GM18511 (cell line): Measurements from ENCODE around the gene PARVG.

Source experiments
- ATAC-seq: cut with Tn5 transposase; IDR thresholded peaks from one replicate; pipeline ENCODE4 v1.9.1; 2021; ENCODE audit warnings: mild to moderate bottlenecking, moderate library complexity; ENCODE audit not compliant: unreplicated experiment

Gene PARVG

DNA sequence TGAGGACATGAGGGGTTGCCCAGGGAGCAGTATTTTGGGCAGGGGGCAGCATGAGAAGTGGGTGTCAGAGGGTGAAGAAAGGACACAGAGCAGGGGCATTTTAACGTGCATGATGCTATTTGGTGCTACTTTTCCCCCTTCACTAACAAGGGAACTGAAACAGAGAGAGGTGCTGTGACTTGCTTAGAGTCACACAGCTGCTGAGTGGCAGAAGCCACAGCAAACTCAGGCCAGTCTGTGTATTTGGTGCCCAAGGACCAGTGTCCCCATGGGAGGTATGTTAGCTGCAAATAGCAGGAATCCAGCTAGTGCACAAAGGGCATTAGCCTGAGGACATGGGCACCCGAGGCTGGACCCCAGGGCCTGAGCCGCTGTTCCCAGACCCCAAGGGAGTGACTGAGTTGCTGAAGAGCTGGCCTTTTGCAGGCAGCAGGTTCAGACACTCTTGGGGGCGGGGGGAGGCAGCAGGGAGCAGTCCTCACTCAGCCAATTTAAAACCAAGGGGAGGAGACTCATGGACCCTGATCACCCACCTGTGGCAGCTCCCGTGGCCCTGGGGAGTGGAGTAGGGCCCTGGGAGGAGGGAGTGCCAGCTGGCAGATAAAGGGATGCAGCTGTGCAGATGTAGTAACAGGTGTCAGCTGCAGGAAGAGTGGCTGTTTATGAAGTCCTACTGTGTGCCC, 14.6 kb downstream of the PARVG start:
- ATAC-seq, result no peak

DNA sequence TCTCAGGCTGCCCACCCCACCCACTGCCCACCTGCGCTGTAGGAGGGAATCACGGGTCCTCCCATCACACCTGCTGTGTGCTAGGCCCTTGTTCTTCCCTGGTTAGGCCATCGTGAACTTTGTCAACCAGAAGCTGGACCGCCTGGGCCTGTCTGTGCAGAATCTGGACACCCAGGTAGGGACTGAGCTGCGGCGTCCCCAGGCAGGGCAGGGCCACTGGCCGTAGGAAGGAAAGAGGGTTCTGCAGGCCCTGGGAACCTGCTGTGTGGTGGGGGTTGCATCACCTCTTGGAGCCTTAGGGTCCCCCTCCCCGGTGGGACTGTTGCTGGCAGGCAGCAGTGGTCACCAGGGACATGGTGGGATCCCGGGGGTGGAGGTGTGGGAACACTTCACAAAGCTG, 15.5 kb downstream of the PARVG start:
- no peak for ATAC-seq

DNA sequence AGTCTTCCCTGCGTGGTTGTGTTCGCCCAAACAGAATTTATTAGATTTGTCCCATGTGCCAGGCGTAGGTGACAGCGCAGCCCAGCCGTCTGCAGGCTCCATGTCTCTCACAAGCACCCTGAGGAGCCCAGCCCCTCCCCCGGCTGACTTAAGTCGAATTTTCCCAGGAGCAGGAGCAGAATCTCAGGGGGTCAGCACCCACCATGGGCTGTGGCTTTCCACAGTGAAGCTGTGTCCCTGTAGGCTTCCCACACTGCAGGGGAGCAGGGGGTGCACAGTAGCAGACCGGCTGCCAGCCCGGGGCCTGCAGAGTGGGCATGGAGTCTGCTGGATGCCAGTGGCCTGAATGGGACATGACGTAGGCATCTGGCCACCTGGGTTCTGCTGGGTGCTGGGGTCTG, 16.0 kb downstream of the PARVG start:
- no peak for ATAC-seq

- no peak for ATAC-seq
Observed at GRCh38 chr22:44197271-44197670, 16.5 kb downstream of the PARVG start.

DNA sequence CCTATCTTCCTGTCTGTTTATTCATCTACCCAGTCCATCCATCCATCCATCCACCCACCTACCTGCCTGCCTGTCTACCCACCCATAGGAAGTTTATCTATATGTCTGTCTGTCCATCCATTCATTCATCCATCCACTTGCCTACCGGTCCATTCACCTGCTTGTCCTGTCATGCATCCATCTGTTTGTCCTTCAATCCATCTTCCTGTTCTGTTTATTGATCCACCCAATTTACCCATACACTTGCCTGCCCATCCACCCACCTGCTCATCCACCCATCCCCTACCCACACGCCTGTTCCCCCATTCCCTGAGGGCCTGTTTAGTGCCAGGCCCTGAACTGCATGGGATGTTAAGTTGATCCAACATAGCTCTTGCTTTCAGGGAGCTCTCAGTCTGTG, 18.4 kb downstream of the PARVG start:
- ATAC-seq, result no peak

DNA sequence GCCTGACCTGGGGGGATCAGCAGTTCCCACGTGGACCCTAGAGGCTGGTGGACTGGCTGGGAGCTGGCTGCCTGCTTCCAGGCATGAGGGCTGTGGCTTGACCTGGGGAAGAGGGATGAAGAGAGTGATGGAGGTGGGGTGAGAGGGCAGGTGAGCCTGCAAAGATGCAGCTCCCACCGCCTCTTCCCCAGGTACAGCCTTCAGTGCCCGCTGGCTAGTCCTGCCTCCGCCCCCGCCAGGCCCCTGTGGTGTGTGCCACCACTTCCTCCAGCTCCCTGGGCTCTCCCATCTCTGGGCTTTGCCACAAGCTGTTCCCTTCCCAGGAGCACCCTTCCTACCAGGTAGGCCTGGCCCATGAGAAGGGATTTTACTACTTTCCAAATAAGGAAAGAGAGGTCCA, 19.1 kb downstream of the PARVG start:
- no peak for ATAC-seq

DNA sequence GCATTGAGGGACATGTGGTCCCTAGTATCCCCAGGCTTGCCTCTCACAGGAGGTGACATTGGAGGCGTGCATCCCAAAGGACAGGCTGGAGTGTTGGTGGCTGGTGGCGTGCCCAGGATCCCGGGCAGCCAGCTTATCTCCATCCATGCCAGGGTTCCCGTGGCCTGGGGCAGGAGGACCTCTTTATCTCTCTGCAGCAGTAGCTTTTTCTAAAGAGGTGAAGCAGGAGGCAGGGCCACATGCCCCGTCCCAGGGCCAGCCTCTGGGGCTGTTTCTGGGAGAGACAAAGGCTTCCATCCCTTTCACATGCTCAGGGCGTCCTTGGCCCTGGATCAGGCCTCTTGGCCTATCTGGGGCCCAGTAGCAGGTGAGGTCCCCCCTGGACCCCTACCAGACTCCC, 19.7 kb downstream of the PARVG start:
- no peak for ATAC-seq

GRCh38 chr22:44200855-44201550, 20.3 kb downstream of the PARVG start:
- ATAC-seq, result no peak

GRCh38 chr22:44201665-44202064, 20.9 kb downstream of the PARVG start:
- ATAC-seq, result no peak

DNA sequence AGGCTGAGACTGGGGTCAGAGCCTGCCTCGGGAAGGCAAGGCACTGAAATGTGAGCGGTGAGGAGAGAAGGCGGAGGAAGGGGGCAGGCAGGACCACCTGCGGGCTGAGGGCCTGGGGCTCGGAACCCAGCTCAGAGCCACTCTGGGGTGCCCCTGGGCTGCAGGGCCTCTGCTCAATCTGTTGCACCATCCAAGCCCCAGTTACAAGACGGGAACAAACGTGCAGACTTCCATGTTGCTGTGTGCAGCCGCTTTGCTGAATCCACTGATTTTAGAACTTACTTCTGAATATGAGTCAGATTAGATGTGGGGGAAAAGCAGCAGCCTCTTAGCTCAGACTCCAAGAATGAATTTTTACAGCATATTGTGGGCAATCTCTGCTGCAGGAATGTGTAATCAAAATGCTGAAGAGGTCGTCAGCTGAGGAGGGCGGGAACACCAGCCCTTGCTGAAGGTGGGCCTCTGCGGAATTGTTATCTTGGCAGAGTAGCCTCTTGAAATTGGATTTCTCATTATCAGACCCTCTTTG, 21.6 kb downstream of the PARVG start:
- no peak for ATAC-seq

- no peak for ATAC-seq
Observed at GRCh38 chr22:44203203-44203602, 22.5 kb downstream of the PARVG start.

DNA sequence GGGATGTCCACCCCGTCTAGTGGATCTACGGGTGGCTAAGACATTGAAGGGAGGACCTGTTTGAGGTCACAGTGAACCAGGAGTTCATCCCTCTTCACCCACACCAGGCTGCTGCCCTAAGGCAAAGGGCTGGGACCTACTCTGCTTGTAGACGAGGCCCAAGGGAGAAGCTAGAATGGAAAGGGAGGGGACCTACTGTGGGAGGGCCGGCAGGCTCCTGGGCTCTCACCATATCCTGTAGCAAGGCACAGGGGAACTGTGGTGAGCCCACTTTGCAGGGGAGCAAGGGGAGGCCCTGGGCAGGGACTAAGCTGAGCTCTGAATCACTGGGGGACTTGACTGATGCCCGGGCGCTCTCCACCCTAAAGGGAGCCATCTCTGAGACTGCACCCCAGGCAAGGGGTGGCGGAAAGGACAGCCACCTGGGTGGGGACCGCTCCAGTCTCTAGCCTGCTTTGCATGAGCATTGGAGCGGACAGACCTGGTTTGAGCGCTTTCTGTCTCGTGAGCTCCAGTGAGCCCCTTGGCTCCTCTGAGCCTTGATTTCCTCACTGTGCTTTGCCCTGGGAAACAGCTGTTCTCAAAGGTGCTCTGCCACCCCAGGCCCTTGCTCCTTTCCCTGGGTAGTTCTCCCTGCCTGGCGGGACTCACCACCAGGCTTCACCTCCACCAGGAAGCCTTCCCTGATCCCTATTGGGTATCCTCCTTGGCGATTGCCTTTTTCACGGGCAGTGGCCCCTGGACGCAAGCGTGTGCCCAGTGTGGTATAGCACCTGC, 24.2 kb downstream of the PARVG start:
- no peak for ATAC-seq

GRCh38 chr22:44205516-44206329, 25.0 kb downstream of the PARVG start:
- no peak for ATAC-seq

DNA sequence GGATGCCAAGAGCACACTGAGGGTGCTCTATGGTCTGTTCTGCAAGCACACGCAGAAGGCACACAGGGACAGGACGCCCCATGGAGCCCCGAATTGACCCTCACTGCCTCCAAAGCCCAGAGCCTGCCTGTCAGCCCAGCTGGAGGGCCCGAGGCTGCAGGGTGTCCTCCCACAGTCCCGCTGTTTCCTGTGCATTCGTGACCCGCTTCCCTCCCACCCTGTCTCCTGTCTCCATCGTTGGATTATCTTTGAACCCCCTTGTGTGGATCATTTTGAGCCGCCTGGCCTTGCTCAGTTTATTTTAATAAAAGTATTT, 25.6 kb downstream of the PARVG start:
- no peak for ATAC-seq

GRCh38 chr22:44206696-44207095, 26.0 kb downstream of the PARVG start:
- ATAC-seq, result no peak

DNA sequence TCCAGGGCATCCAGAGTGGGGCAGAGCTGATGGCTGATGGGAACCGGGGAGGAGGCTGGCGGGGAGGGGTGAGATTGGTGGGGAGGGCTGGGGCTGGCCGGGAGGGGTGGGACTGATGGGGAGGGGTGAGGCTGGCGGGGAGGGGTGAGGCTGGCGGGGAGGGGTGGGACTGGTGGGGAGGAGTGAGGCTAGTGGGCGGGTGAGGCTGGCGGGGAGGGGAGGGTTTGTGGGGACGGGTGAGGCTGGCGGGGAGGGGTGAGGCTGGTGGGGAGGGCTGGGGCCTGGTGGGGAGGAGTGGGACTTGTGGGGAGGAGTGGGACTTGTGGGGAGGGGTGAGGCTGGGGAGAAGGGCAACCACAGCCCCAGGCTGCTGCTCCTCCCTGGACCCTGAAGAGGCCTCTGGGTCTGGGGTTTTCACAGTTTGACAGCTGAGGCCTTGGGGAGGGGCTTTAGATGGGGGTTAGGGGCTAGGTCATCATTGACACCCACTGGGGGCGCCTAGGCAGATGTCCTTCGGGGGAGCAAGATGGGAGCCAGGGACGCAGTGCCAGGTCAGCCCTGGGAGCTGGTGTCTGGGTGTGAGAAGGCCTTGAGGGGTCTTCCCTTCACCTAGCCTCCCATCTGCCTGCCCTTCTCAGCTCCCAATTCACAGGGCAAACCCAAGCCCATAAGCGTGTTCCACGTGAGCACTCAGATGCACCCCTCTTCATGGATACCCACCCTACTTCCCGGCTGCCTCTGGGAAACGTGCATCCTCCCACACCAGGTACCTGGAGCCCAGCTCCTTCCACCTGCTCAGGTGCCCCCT, 26.7 kb downstream of the PARVG start:
- ATAC-seq, result no peak

DNA sequence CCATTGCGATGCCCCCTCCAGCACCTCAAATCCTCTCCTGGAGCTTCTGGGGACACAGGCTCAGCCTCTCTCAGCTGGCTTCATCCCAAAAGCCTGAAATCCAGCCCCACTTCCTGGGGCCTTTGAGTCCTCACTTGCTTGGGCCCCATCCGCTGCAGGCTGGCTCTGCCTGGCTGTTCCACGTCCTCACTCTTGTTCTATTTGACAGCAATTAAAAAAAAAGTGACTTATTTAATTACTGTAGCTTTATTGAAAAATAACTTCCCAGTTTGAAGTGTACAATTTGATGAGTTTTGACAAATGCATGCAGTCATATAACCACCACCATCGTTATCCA, 27.2 kb downstream of the PARVG start:
- no peak for ATAC-seq

- ATAC-seq, result no peak
Observed at GRCh38 chr22:44209343-44209742, 28.6 kb downstream of the PARVG start.

DNA sequence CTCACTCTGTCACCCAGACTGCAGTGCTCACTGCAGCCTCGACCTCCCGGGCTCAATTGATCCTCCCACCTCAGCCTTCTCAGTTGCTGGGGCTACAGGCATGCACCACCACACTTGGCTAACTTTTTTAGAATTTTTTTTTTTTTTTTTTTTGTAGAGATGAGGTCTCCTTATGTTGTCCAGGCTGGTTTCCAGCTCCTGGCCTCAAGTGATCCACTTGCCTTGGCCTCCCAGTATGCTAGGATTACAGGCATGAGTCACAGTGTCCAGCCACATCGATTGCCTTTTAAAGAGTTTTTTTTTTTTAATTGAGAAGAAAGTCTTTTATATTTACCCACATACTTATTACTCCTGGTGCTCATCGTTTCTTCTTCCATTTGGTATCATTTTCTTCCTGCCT, 30.0 kb downstream of the PARVG start:
- ATAC-seq, result no peak

DNA sequence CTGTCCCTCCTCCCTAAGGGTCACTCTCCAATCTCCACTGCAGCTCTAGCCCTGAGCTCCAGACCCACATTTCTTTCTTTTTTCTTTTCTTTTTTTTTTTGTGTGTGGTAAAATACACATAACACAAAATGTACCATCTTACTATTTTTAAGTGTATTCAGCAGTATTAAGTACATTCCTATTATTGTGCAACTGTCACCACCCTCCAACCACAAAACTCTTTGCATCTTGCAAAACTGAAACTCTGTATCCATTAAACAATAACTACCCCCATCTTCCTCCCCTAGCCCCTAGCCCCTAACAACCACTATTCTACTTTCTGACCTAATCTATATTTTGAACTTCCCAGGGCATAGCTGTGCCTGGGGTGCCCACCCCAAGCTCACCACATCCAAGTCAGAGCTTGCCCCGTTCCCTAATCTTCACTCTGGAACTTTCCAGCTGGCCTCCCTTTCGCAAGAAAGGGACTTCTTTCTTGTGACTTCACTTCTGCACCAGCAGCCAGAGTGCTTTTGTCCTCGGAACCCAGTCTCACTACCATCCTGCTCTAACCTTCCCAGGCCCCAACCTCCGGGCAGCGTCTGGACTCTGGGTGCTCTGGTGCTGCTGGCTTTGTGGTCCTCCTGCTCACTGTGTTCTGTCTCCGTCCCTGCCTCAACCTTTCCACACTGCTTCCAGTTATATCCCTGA, 30.7 kb downstream of the PARVG start:
- no peak for ATAC-seq
